ENCODE results near the gene MOBP.
"Not testable (repeated sequence)": the region's sequence is repeated elsewhere in the genome, so short reads cannot be mapped to it uniquely, and the experiment has no call there.

The MOBP gene

GRCh38 chr3:39453134-39453533, 14.3 kb upstream of the MOBP start:
- DNase-seq = no peak

GRCh38 chr3:39453872-39454271, 13.6 kb upstream of the MOBP start:
- DNase-seq = not testable (repeated sequence)

- DNase-seq = no peak
These were observed 12.8 kb upstream of the MOBP start for GRCh38 chr3:39454591-39455217.

GRCh38 chr3:39456159-39456558, 11.3 kb upstream of the MOBP start:
- DNase-seq = no peak

- no peak for DNase-seq
These were observed 10.1 kb upstream of the MOBP start for GRCh38 chr3:39457361-39457760.

- not testable (repeated sequence) for DNase-seq
These were observed 8.9 kb upstream of the MOBP start for GRCh38 chr3:39458579-39458978.

GRCh38 chr3:39460677-39461076, 6.8 kb upstream of the MOBP start:
- no peak for DNase-seq

- DNase-seq = no peak
These were observed 4.2 kb upstream of the MOBP start for GRCh38 chr3:39463269-39463668.

- DNase-seq = no peak
These were observed 492 bp upstream of the MOBP start for GRCh38 chr3:39466988-39467387.

GRCh38 chr3:39468108-39468436, 592 bp downstream of the MOBP start:
- no peak for DNase-seq

GRCh38 chr3:39469258-39469657, 1.8 kb downstream of the MOBP start:
- no peak for DNase-seq

GRCh38 chr3:39469945-39470344, 2.5 kb downstream of the MOBP start:
- DNase-seq = no peak

GRCh38 chr3:39471652-39472051, 4.2 kb downstream of the MOBP start:
- DNase-seq = no peak

- no peak for DNase-seq
These were observed 6.1 kb downstream of the MOBP start for GRCh38 chr3:39473452-39474125.

GRCh38 chr3:39474126-39474515, 6.6 kb downstream of the MOBP start:
- DNase-seq = no peak

GRCh38 chr3:39476783-39477182, 9.3 kb downstream of the MOBP start:
- DNase-seq = no peak

- no peak for DNase-seq
These were observed 10.7 kb downstream of the MOBP start for GRCh38 chr3:39478226-39478625.

- DNase-seq = no peak
These were observed 12.4 kb downstream of the MOBP start for GRCh38 chr3:39479701-39480414.

GRCh38 chr3:39485547-39485946, 18.1 kb downstream of the MOBP start:
- DNase-seq = no peak

- DNase-seq = no peak
These were observed 23.5 kb downstream of the MOBP start for GRCh38 chr3:39491014-39491413.

- no peak for DNase-seq
These were observed 24.4 kb downstream of the MOBP start for GRCh38 chr3:39491733-39492350.

- DNase-seq = no peak
These were observed 27.3 kb downstream of the MOBP start for GRCh38 chr3:39494781-39495180.

GRCh38 chr3:39497753-39498152, 30.3 kb downstream of the MOBP start:
- no peak for DNase-seq

Measured in NCI-H1092 (cell line).